ENCODE measurements around the gene ATG2B.

Gene ATG2B

GRCh38 chr14:96362965-96363750 lies at the start of gene ATG2B, which contains the start of gene GSKIP:
Gene ATG2B (minus strand): TSS chr14:96363341. CDS start chr14:96362976, 365 bp downstream.
Gene GSKIP (plus strand): TSS chr14:96363526. CDS start chr14:96382248, 18,722 bp downstream.
- DNase-seq = peak; percentile 84 to 89

GRCh38 chr14:96410119-96410518 lies 47.0 kb upstream of the ATG2B start:
- no peak for DNase-seq

GRCh38 chr14:96409701-96410100 lies 46.6 kb upstream of the ATG2B start:
- no peak for DNase-seq

- DNase-seq = no peak
Measured at GRCh38 chr14:96408608-96409007, 45.5 kb upstream of the ATG2B start.

- DNase-seq = no peak
Measured at GRCh38 chr14:96407935-96408570, 44.9 kb upstream of the ATG2B start.

- DNase-seq = no peak
Measured at GRCh38 chr14:96405677-96406076, 42.5 kb upstream of the ATG2B start.

- no peak for DNase-seq
Measured at GRCh38 chr14:96403409-96403808, 40.3 kb upstream of the ATG2B start.

GRCh38 chr14:96400495-96400894 lies 37.4 kb upstream of the ATG2B start:
- DNase-seq = no peak

GRCh38 chr14:96399405-96399804 lies 36.3 kb upstream of the ATG2B start:
- no peak for DNase-seq

- DNase-seq = no peak
Measured at GRCh38 chr14:96398921-96399320, 35.8 kb upstream of the ATG2B start.

GRCh38 chr14:96398432-96398831 lies 35.3 kb upstream of the ATG2B start:
- DNase-seq = no peak

- no peak for DNase-seq
Measured at GRCh38 chr14:96394047-96394815, 31.1 kb upstream of the ATG2B start.

GRCh38 chr14:96393071-96393691 lies 30.0 kb upstream of the ATG2B start:
- no peak for DNase-seq

- peak; percentile 94 to 97 for DNase-seq
Measured at GRCh38 chr14:96391293-96392118, 28.4 kb upstream of the ATG2B start.

- DNase-seq = no peak
Measured at GRCh38 chr14:96390965-96391292, 27.8 kb upstream of the ATG2B start.

GRCh38 chr14:96385385-96385784 lies 22.2 kb upstream of the ATG2B start:
- no peak for DNase-seq

GRCh38 chr14:96384740-96385139 lies 21.6 kb upstream of the ATG2B start:
- no peak for DNase-seq

GRCh38 chr14:96384053-96384452 lies 20.9 kb upstream of the ATG2B start:
- DNase-seq = no peak

GRCh38 chr14:96383445-96383844 lies 20.3 kb upstream of the ATG2B start:
- no peak for DNase-seq

GRCh38 chr14:96380735-96381134 lies 17.6 kb upstream of the ATG2B start:
- DNase-seq = no peak

- no peak for DNase-seq
Measured at GRCh38 chr14:96376093-96376492, 13.0 kb upstream of the ATG2B start.

GRCh38 chr14:96373538-96373937 lies 10.4 kb upstream of the ATG2B start:
- DNase-seq = no peak
